BLaER1 (cell line): Measurements from ENCODE around the gene PCA3.

Experiments used
- H3K27ac ChIP-seq: shearing (Covaris generic); formaldehyde crosslinking; 2 replicates; pipeline ENCODE4 v1.8.1; 2022
- H3K27me3 ChIP-seq: shearing (Covaris generic); formaldehyde crosslinking; 2 replicates; pipeline ENCODE4 v1.8.1; 2022
- H3K36me3 ChIP-seq: shearing (Covaris generic); formaldehyde crosslinking; 2 replicates; pipeline ENCODE4 v1.8.1; 2022
- H3K4me1 ChIP-seq: shearing (Covaris generic); formaldehyde crosslinking; 2 replicates; pipeline ENCODE4 v1.8.1; 2022
- H3K4me2 ChIP-seq: shearing (Covaris generic); formaldehyde crosslinking; 2 replicates; pipeline ENCODE4 v1.8.1; 2022
- H3K4me3 ChIP-seq: shearing (Covaris generic); formaldehyde crosslinking; 2 replicates; pipeline ENCODE4 v1.8.1; 2022
- H3K9ac ChIP-seq: shearing (Covaris generic); formaldehyde crosslinking; 2 replicates; pipeline ENCODE4 v1.8.1; 2022
- H3K9me3 ChIP-seq: shearing (Covaris generic); formaldehyde crosslinking; 2 replicates; pipeline ENCODE4 v1.8.1; 2022
- H4K20me1 ChIP-seq: shearing (Covaris generic); formaldehyde crosslinking; 2 replicates; pipeline ENCODE4 v1.8.1; 2022
- Cebpa-rat ChIP-seq: shearing (Covaris generic); IDR thresholded peaks from 2 replicates; pipeline ENCODE4 v1.8.1; 2022

Gene PCA3

GRCh38 chr9:76764138-76764537, at the start of gene PCA3:
PCA3 (plus strand) TSS chr9:76764438.
- Histone ChIP-seq H3K27ac (no peak within 1 kb of the TSS), H3K4me3 (no peak within 1 kb of the TSS), H4K20me1 (no peaks in the 10 kb centered on the region), H3K4me1 (peaks cover 14% of the 10 kb centered on the region), H3K4me2 (no peak within 1 kb of the TSS), H3K9me3 (no peaks in the 10 kb centered on the region), H3K36me3 (no peaks in the 10 kb centered on the region), H3K9ac (no peak within 1 kb of the TSS), H3K27me3 (no peaks in the 10 kb centered on the region)
- no peak for TF ChIP-seq Cebpa-rat

- H3K4me2 ChIP-seq: no peak overlapping the region
- no peak overlapping the region for H3K9ac ChIP-seq
- H3K4me3 ChIP-seq: no peak overlapping the region
- H3K36me3 ChIP-seq: no peaks in the 10 kb centered on the region
- no peak for TF ChIP-seq Cebpa-rat
- H4K20me1 ChIP-seq: no peaks in the 10 kb centered on the region
- H3K9me3 ChIP-seq: no peaks in the 10 kb centered on the region
- H3K27me3 ChIP-seq: no peaks in the 10 kb centered on the region
- H3K27ac ChIP-seq: no peak overlapping the region
- 0 out of 2 replicates have a peak, but pooled peaks cover 4% of the 10 kb centered on the region for H3K4me1 ChIP-seq
Measured at GRCh38 chr9:76716085-76716672, 48.1 kb upstream of the PCA3 start.

- H3K4me2 ChIP-seq: no peak overlapping the region
Measured at GRCh38 chr9:76717176-76717575, 47.1 kb upstream of the PCA3 start.

GRCh38 chr9:76717613-76718012, 46.6 kb upstream of the PCA3 start:
- H3K4me3 ChIP-seq: no peak overlapping the region
- no peak overlapping the region for H3K4me2 ChIP-seq
- no peaks in the 10 kb centered on the region for H4K20me1 ChIP-seq
- H3K4me1 ChIP-seq: 0 out of 2 replicates have a peak, but pooled peaks cover 4% of the 10 kb centered on the region
- H3K9me3 ChIP-seq: no peaks in the 10 kb centered on the region
- H3K36me3 ChIP-seq: no peaks in the 10 kb centered on the region
- no peaks in the 10 kb centered on the region for H3K27me3 ChIP-seq
- no peak overlapping the region for H3K27ac ChIP-seq
- no peak overlapping the region for H3K9ac ChIP-seq
- TF ChIP-seq Cebpa-rat: no peak

More at GRCh38 chr9:76717176-76717575, 47.1 kb upstream of the PCA3 start:
- H3K9ac ChIP-seq: no peak overlapping the region
- no peaks in the 10 kb centered on the region for H3K36me3 ChIP-seq
- no peaks in the 10 kb centered on the region for H3K27me3 ChIP-seq
- H4K20me1 ChIP-seq: no peaks in the 10 kb centered on the region
- 0 out of 2 replicates have a peak, but pooled peaks cover 4% of the 10 kb centered on the region for H3K4me1 ChIP-seq
- H3K9me3 ChIP-seq: no peaks in the 10 kb centered on the region
- H3K27ac ChIP-seq: no peak overlapping the region
- TF ChIP-seq Cebpa-rat: no peak
- no peak overlapping the region for H3K4me3 ChIP-seq

- Histone ChIP-seq H3K9me3 (no peaks in the 10 kb centered on the region), H3K4me3 (no peak overlapping the region), H3K4me2 (no peak overlapping the region), H3K27ac (no peak overlapping the region), H4K20me1 (no peaks in the 10 kb centered on the region), H3K36me3 (no peaks in the 10 kb centered on the region), H3K9ac (no peak overlapping the region), H3K27me3 (no peaks in the 10 kb centered on the region), H3K4me1 (0 out of 2 replicates have a peak, but pooled peaks cover 4% of the 10 kb centered on the region)
- no peak for TF ChIP-seq Cebpa-rat
Measured at GRCh38 chr9:76718166-76718565, 46.1 kb upstream of the PCA3 start.

GRCh38 chr9:76720245-76720644, 44.0 kb upstream of the PCA3 start:
- no peak overlapping the region for H3K27ac ChIP-seq
- no peaks in the 10 kb centered on the region for H3K27me3 ChIP-seq
- H3K4me1 ChIP-seq: peaks cover 17% of the 10 kb centered on the region
- no peak overlapping the region for H3K4me3 ChIP-seq
- H3K4me2 ChIP-seq: no peak overlapping the region
- no peaks in the 10 kb centered on the region for H4K20me1 ChIP-seq
- no peak overlapping the region for H3K9ac ChIP-seq
- no peaks in the 10 kb centered on the region for H3K9me3 ChIP-seq
- no peaks in the 10 kb centered on the region for H3K36me3 ChIP-seq
- no peak for TF ChIP-seq Cebpa-rat

GRCh38 chr9:76725011-76725546, 39.2 kb upstream of the PCA3 start:
- H4K20me1 ChIP-seq: no peaks in the 10 kb centered on the region
- H3K4me2 ChIP-seq: peak overlapping the region; percentile 50
- no peak overlapping the region for H3K4me3 ChIP-seq
- H3K9me3 ChIP-seq: no peaks in the 10 kb centered on the region
- no peak overlapping the region for H3K9ac ChIP-seq
- H3K36me3 ChIP-seq: no peaks in the 10 kb centered on the region
- TF ChIP-seq Cebpa-rat: no peak
- peaks cover 24% of the 10 kb centered on the region for H3K4me1 ChIP-seq
- no peaks in the 10 kb centered on the region for H3K27me3 ChIP-seq
- H3K27ac ChIP-seq: no peak overlapping the region

GRCh38 chr9:76725885-76726284, 38.4 kb upstream of the PCA3 start:
- Histone ChIP-seq H4K20me1 (no peaks in the 10 kb centered on the region), H3K9ac (no peak overlapping the region), H3K4me1 (peaks cover 24% of the 10 kb centered on the region), H3K4me3 (no peak overlapping the region), H3K36me3 (no peaks in the 10 kb centered on the region), H3K9me3 (no peaks in the 10 kb centered on the region), H3K27ac (no peak overlapping the region), H3K4me2 (peak overlapping the region; percentile 50), H3K27me3 (no peaks in the 10 kb centered on the region)
- no peak for TF ChIP-seq Cebpa-rat

- Histone ChIP-seq H3K36me3 (no peaks in the 10 kb centered on the region), H3K9me3 (no peaks in the 10 kb centered on the region), H3K4me2 (no peak overlapping the region), H4K20me1 (no peaks in the 10 kb centered on the region), H3K27me3 (no peaks in the 10 kb centered on the region), H3K4me1 (peaks cover 19% of the 10 kb centered on the region), H3K27ac (no peak overlapping the region), H3K4me3 (no peak overlapping the region), H3K9ac (no peak overlapping the region)
- no peak for TF ChIP-seq Cebpa-rat
Measured at GRCh38 chr9:76729116-76729515, 35.1 kb upstream of the PCA3 start.

- H3K9me3 ChIP-seq: no peaks in the 10 kb centered on the region
- no peak overlapping the region for H3K4me2 ChIP-seq
- no peak for TF ChIP-seq Cebpa-rat
- no peaks in the 10 kb centered on the region for H3K27me3 ChIP-seq
- H3K4me1 ChIP-seq: peaks cover 9% of the 10 kb centered on the region
- no peaks in the 10 kb centered on the region for H4K20me1 ChIP-seq
- H3K36me3 ChIP-seq: no peaks in the 10 kb centered on the region
- no peak overlapping the region for H3K9ac ChIP-seq
- no peak overlapping the region for H3K4me3 ChIP-seq
- H3K27ac ChIP-seq: no peak overlapping the region
Measured at GRCh38 chr9:76729980-76730737, 34.1 kb upstream of the PCA3 start.
